PC-9 (cell line): ENCODE results near the gene PNO1. TPM values are rescaled to one million over a fixed set of nuclear protein-coding genes. Genes with fewer than 3 reads are reported as not detected.
"Not testable (repeated sequence)": the region's sequence is repeated elsewhere in the genome, so short reads cannot be mapped to it uniquely, and the experiment has no call there.

Experiments used
- BruUV-seq: library from RNA; stranded (reverse); fragments of 400-500 nt; replicated peaks from 2 replicates; lab custom pipeline; 2021; lab: Mats Ljungman, UMichigan
- CTCF ChIA-PET: fragments of 300-600 bp; sonication (Branson Sonifier 250); formaldehyde crosslinking; loops from one replicate; lab custom pipeline; 2022; ENCODE audit warnings: antibody characterized with exemption; lab: Charles Lee
- POLR2A ChIA-PET: fragments of 300-600 bp; sonication (Branson Sonifier 250); formaldehyde crosslinking; loops from one replicate; lab custom pipeline; 2022; ENCODE audit warnings: antibody characterized with exemption; ENCODE audit not compliant: unreplicated experiment; lab: Charles Lee
- DNase-seq, 2 experiments: peaks; one replicate each; pipeline versions ENCODE4 v3.0.0 to v3.0.0-alpha.2; 2015 to 2022; ENCODE audit warnings: mixed read lengths in 1 of 2
- H2AFZ ChIP-seq: fragments of 200-600 bp; sonication (generic); 2 replicates; pipeline ENCODE4 v1.8.1; 2017; ENCODE audit warnings: antibody characterized with exemption
- H3F3A ChIP-seq: fragments of 200-600 bp; sonication (generic); 2 replicates; pipeline ENCODE4 v1.8.1; 2017; ENCODE audit warnings: antibody characterized with exemption, mild to moderate bottlenecking, low read depth; ENCODE audit not compliant: insufficient read depth
- H3K27ac ChIP-seq: fragments of 200-600 bp; sonication (generic); 2 replicates; pipeline ENCODE4 v1.6.1; 2016; ENCODE audit warnings: mixed run types
- H3K27me3 ChIP-seq: fragments of 200-600 bp; sonication (generic); 2 replicates; pipeline ENCODE4 v1.6.1; 2016; ENCODE audit warnings: low read depth, mixed run types; ENCODE audit not compliant: insufficient read depth
- H3K36me3 ChIP-seq: fragments of 200-600 bp; sonication (generic); 2 replicates; pipeline ENCODE4 v1.6.1; 2016; ENCODE audit warnings: low read depth, mixed run types
- H3K4me1 ChIP-seq: fragments of 200-600 bp; sonication (generic); replicated peaks from 2 replicates; pipeline ENCODE4 v1.6.1; 2016; ENCODE audit warnings: mixed run types; ENCODE audit not compliant: insufficient read depth
- H3K4me2 ChIP-seq: fragments of 200-600 bp; sonication (generic); 2 replicates; pipeline ENCODE4 v1.6.1; 2017; ENCODE audit warnings: mixed run types
- H3K4me3 ChIP-seq: fragments of 200-600 bp; sonication (generic); 2 replicates; pipeline ENCODE4 v1.6.1; 2016; ENCODE audit warnings: mixed run types
- H3K79me2 ChIP-seq: fragments of 200-600 bp; sonication (generic); 2 replicates; pipeline ENCODE4 v1.6.1; 2017; ENCODE audit warnings: low read depth, mixed run types
- H3K9me2 ChIP-seq: fragments of 200-600 bp; sonication (generic); 2 replicates; pipeline ENCODE4 v1.8.1; 2017; ENCODE audit warnings: mild to moderate bottlenecking; ENCODE audit not compliant: insufficient read depth
- H3K9me3 ChIP-seq: fragments of 200-600 bp; sonication (generic); 2 replicates; pipeline ENCODE4 v1.8.1; 2016; ENCODE audit warnings: low read depth; ENCODE audit not compliant: insufficient read depth
- H4K20me1 ChIP-seq: fragments of 200-600 bp; sonication (generic); 2 replicates; pipeline ENCODE4 v1.8.1; 2017; ENCODE audit not compliant: insufficient read depth
- EZH2 ChIP-seq: fragments of 200-600 bp; sonication (generic); IDR thresholded peaks from 2 replicates; pipeline ENCODE4 v1.8.0; 2017; ENCODE audit warnings: antibody characterized with exemption, low read depth
- intact Hi-C: fragments of 100-400 bp; cut with micrococcal nuclease; formaldehyde crosslinking; loops from one replicate; pipeline ENCODE4 v1.10.0; 2022; ENCODE audit not compliant: unreplicated experiment
- total RNA-seq: library from RNA; stranded (reverse); gene quantifications from 2 replicates; pipeline ENCODE4 v1.2.3, GENCODE V29; 2021
- TF ChIP-seq, protein P1 (sequence below): fragments of 200-600 bp; sonication (generic); conservative IDR thresholded peaks from 2 replicates; pipeline ENCODE4 v1.6.1; 2017; ENCODE audit warnings: mixed run types, antibody characterized with exemption, mild to moderate bottlenecking, moderate library complexity

The PNO1 gene
- total RNA-seq, 1 experiment from 2014 or later: 17.8 TPM

DNA sequence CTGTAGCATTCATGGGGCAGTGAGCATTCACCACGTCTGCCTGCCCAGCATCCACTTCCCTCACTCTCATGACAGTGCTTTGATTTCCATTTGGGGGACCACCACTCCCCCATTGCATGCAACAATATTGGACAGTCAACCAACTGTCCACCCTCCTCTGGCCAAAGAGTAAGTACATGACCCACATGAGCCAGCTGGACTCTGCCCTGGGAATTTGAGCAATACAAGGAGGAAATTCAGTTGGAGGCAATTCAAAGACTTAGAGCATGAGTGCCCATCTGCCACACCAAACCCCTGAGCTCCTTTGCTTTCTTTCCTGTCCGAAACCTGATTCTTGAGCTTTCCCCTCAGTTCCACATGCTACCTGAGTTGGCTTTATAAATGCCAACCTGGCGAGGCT, 41.7 kb upstream of the PNO1 start:
- no peak overlapping the region for H2AFZ ChIP-seq
- H3K27ac ChIP-seq: no peak overlapping the region
- DNase-seq: no peak
- TF ChIP-seq EZH2: no peak
- TF ChIP-seq, protein P1, sequence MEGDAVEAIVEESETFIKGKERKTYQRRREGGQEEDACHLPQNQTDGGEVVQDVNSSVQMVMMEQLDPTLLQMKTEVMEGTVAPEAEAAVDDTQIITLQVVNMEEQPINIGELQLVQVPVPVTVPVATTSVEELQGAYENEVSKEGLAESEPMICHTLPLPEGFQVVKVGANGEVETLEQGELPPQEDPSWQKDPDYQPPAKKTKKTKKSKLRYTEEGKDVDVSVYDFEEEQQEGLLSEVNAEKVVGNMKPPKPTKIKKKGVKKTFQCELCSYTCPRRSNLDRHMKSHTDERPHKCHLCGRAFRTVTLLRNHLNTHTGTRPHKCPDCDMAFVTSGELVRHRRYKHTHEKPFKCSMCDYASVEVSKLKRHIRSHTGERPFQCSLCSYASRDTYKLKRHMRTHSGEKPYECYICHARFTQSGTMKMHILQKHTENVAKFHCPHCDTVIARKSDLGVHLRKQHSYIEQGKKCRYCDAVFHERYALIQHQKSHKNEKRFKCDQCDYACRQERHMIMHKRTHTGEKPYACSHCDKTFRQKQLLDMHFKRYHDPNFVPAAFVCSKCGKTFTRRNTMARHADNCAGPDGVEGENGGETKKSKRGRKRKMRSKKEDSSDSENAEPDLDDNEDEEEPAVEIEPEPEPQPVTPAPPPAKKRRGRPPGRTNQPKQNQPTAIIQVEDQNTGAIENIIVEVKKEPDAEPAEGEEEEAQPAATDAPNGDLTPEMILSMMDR: no peak
- H3K4me2 ChIP-seq: no peak overlapping the region
- H3K9me2 ChIP-seq: no peaks in the 10 kb centered on the region; the same call in 1 of the 2 replicates
- H3K27me3 ChIP-seq: peaks cover 11% of the 10 kb centered on the region; the same call in 1 of the 2 replicates
- ChIA-PET POLR2A (no interaction called here), CTCF (no interaction called here)
- H3K9me3 ChIP-seq: no peaks in the 10 kb centered on the region
- H3F3A ChIP-seq: no peaks in the 10 kb centered on the region
- no peaks in the 10 kb centered on the region for H3K4me1 ChIP-seq
- no peaks in the 10 kb centered on the region for H3K79me2 ChIP-seq
- intact Hi-C loops: no loop called here
- no peak overlapping the region for H3K4me3 ChIP-seq
- BruUV-seq: no TSS peak
- no peaks in the 10 kb centered on the region for H4K20me1 ChIP-seq
- no peaks in the 10 kb centered on the region for H3K36me3 ChIP-seq

DNA sequence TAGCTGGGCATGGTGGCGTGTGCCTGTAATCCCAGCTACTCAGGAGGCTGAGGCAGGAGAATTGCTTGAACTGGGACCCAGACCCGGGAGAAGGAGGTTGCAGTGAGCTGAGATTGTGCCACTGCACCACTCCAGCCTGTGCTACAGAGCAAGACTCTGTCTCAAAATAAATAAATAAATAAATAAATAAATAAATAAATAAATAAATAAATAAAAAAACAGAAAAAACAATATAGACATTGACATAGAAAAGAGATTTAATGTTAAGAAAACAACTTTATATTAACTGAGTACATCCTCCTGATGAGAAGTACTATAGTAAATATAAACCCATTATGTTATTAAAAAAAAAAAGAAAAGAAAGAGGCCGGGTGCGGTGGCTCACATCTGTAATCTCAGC, 39.8 kb upstream of the PNO1 start:
- BruUV-seq: not testable (repeated sequence)

DNA sequence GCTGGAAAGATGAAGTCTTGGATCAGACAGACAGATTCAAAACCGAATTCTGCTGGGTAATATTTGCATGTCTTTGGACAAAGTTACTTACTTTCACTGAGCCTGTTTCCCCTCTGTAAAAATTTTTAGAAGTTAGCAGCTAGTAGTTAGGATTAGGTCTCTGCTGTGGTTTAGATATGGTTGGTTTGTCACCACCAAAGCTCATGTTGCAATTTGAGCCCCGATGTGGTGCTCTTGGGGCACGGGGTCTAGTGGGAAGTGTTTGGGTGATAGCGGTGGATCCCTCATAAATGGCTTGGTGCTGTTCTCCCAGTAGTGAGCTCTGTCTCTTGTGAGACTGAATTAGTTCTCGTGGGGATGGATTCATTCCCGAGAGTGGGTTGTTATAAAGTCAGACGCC, 38.9 kb upstream of the PNO1 start:
- ChIA-PET CTCF (no interaction called here), POLR2A (no interaction called here)
- no peaks in the 10 kb centered on the region for H4K20me1 ChIP-seq
- peaks cover 11% of the 10 kb centered on the region; the same call in 1 of the 2 replicates for H3K27me3 ChIP-seq
- TF ChIP-seq, protein P1: no peak
- no peak for TF ChIP-seq EZH2
- H3K9me2 ChIP-seq: no peaks in the 10 kb centered on the region
- H3K4me2 ChIP-seq: no peak overlapping the region
- H3K9me3 ChIP-seq: no peaks in the 10 kb centered on the region
- H2AFZ ChIP-seq: no peak overlapping the region
- no peaks in the 10 kb centered on the region for H3K36me3 ChIP-seq
- no peaks in the 10 kb centered on the region for H3K79me2 ChIP-seq
- H3K4me1 ChIP-seq: no peaks in the 10 kb centered on the region
- no TSS peak for BruUV-seq
- H3K27ac ChIP-seq: no peak overlapping the region
- no peak for DNase-seq
- intact Hi-C loops: no loop called here
- no peak overlapping the region for H3K4me3 ChIP-seq
- H3F3A ChIP-seq: no peaks in the 10 kb centered on the region

More for the DNA sequence above, 39.8 kb upstream of the PNO1 start:
- H3K4me1 ChIP-seq, H4K20me1 ChIP-seq, H3K27ac ChIP-seq, H3K4me3 ChIP-seq, H3K9me2 ChIP-seq, CTCF ChIA-PET, H2AFZ ChIP-seq, POLR2A ChIA-PET, DNase-seq, H3K36me3 ChIP-seq, H3K4me2 ChIP-seq, H3K9me3 ChIP-seq, H3K79me2 ChIP-seq, H3F3A ChIP-seq, intact Hi-C loops: not testable (repeated sequence)
- peaks cover 11% of the 10 kb centered on the region; the same call in 1 of the 2 replicates for H3K27me3 ChIP-seq

- Histone ChIP-seq H3K27ac (no peak overlapping the region), H3K9me2 (no peaks in the 10 kb centered on the region), H3K4me2 (no peak overlapping the region), H3K4me3 (no peak overlapping the region), H2AFZ (no peak overlapping the region), H3K27me3 (peaks cover 11% of the 10 kb centered on the region; the same call in 1 of the 2 replicates), H3K36me3 (no peaks in the 10 kb centered on the region), H3K9me3 (no peaks in the 10 kb centered on the region), H4K20me1 (no peaks in the 10 kb centered on the region), H3K4me1 (no peaks in the 10 kb centered on the region), H3F3A (no peaks in the 10 kb centered on the region), H3K79me2 (no peaks in the 10 kb centered on the region)
- DNase-seq: no peak
- TF ChIP-seq EZH2: no peak
- TF ChIP-seq, protein P1: no peak
- BruUV-seq: no TSS peak
- ChIA-PET POLR2A (no interaction called here), CTCF (interaction anchor here (0.6 kb wide), 2 partner anchors 162 to 166 kb away, joined by 3 to 4 read pairs; no protein-coding TSS in a partner anchor)
- intact Hi-C loops: no loop called here
Observed at GRCh38 chr2:68119504-68119903, 38.2 kb upstream of the PNO1 start.
